Endometrial microvascular endothelial cells (primary cell): ENCODE results near the gene NUDT3. TPM values are rescaled to one million over a fixed set of nuclear protein-coding genes. Genes with fewer than 3 reads are reported as not detected.
"Not testable (repeated sequence)": the region's sequence is repeated elsewhere in the genome, so short reads cannot be mapped to it uniquely, and the experiment has no call there.

Experiments
- in situ Hi-C: cut with HindIII; loops from 2 replicates; pipeline ENCODE4 v1.10.0; 2017; ENCODE audit warnings: low sequenced_read_pairs, low pct_unique_long_range_greater_than_20kb; ENCODE audit errors: inconsistent ontology term
- total RNA-seq: library from RNA; depleted of rRNA; stranded (reverse); fragments of >200 nt; gene quantifications from one replicate; pipeline ENCODE4 v1.2.3, GENCODE V29; 2015; ENCODE audit errors: inconsistent ontology term

NUDT3 gene
- total RNA-seq, 1 donor from 2014 or later, result 28.3 TPM

- in situ Hi-C loops, result no loop called here
These were observed 144.8 kb downstream of the NUDT3 start for GRCh38 chr6:34247481-34248197.

- in situ Hi-C loops, result no loop called here
These were observed 145.7 kb downstream of the NUDT3 start for GRCh38 chr6:34246563-34247391.

GRCh38 chr6:34246249-34246562 lies 146.3 kb downstream of the NUDT3 start:
- in situ Hi-C loops, result no loop called here

GRCh38 chr6:34245761-34246140 lies 146.7 kb downstream of the NUDT3 start:
- in situ Hi-C loops, result not testable (repeated sequence)

- in situ Hi-C loops, result not testable (repeated sequence)
These were observed 147.3 kb downstream of the NUDT3 start for GRCh38 chr6:34245032-34245760.

GRCh38 chr6:34243901-34244884 lies 148.3 kb downstream of the NUDT3 start:
- in situ Hi-C loops, result no loop called here

- in situ Hi-C loops, result no loop called here
These were observed 149.2 kb downstream of the NUDT3 start for GRCh38 chr6:34243131-34243771.

GRCh38 chr6:34242252-34243130 lies 150.0 kb downstream of the NUDT3 start:
- in situ Hi-C loops, result no loop called here

- in situ Hi-C loops, result no loop called here
These were observed 150.9 kb downstream of the NUDT3 start for GRCh38 chr6:34241351-34242215.

- in situ Hi-C loops, result no loop called here
These were observed 151.9 kb downstream of the NUDT3 start for GRCh38 chr6:34240329-34241248.

- in situ Hi-C loops, result no loop called here
These were observed 152.6 kb downstream of the NUDT3 start for GRCh38 chr6:34239893-34240292.

- in situ Hi-C loops, result no loop called here
These were observed 153.0 kb downstream of the NUDT3 start for GRCh38 chr6:34239500-34239825.

- in situ Hi-C loops, result no loop called here
These were observed 153.6 kb downstream of the NUDT3 start for GRCh38 chr6:34238585-34239499.

GRCh38 chr6:34237722-34238584 lies 154.5 kb downstream of the NUDT3 start:
- in situ Hi-C loops, result no loop called here
